ENCODE results near the gene RRAGC.

DNA sequence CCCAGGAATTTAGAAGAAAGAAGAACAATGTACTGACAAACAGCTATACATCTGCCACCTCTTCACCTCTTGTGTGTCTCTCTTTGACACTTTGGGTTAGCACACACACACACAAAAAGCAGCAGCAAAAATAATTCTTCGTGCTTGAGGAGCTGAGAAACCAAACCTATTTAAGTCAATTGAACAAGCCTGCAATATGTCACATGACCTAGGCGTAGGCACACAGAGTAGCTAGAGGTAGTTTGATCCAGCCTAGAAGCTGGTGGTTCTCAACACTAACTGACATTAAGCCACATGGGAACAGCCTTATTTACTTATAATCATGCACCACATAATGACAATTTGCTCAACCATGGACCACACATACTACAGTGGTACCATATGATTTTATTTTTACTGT is 32.3 kb downstream of the RRAGC start:
- TF ChIP-seq ZFX (IDR thresholded peaks at IDR 0.05; ENCODE audit: borderline replicate concordance) = no peak
- TF ChIP-seq CTCF (IDR thresholded peaks at IDR 0.05) = no peak
